ENCODE measurements around the gene ANXA5. TPM values are rescaled to one million over a fixed set of nuclear protein-coding genes. Genes with fewer than 3 reads are reported as not detected.

Gene ANXA5
- total RNA-seq, 6 experiments from 2014 or later = 52.2 to 216 (median 97.8) TPM

DNA sequence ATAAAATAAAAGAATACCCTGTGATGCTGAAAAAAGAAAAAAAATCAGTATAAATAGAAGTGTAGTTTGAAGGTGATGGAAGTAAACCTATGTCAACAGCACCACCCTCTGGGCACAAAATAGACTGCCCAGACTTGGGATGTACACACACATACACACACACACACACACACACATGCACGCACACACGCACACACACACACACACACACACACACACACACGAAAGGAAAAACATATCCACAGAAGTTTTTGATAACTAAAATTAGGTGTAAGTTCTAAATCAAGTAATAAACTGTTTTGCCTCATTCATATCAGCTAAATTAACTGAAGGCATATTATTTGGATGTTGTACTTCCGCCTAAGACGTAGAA lies 40.5 kb downstream of the ANXA5 start:
- intact Hi-C loops (cut with DNase I) = no loop called here

GRCh38 chr4:121655320-121656268 lies 41.2 kb downstream of the ANXA5 start:
- intact Hi-C loops (cut with DNase I) = no loop called here

More for the DNA sequence above, 40.5 kb downstream of the ANXA5 start:
- no peak for DNase-seq
- Histone ChIP-seq H3K4me1 (no peaks in the 10 kb centered on the region), H3K9me3 (no peaks in the 10 kb centered on the region), H3K36me3 (no peaks in the 10 kb centered on the region), H3K4me3 (no peak overlapping the region), H3K27me3 (no peaks in the 10 kb centered on the region), H3K27ac (no peak overlapping the region)
- ATAC-seq = peak; percentile 38 to 76 (median 65)
- WGBS (ENCODE audit: insufficient coverage, low coverage, low lambda C conversion rate, missing lambda C conversion rate) = 27% methylated on average over 5 of the region's 5 CpGs
- TF ChIP-seq CTCF (IDR thresholded peaks at IDR 0.05) = peak in 2 of 4 donors; percentile 17 to 21
- TF ChIP-seq POLR2A (IDR thresholded peaks at IDR 0.05) = no peak

GRCh38 chr4:121654738-121655137 lies 42.0 kb downstream of the ANXA5 start:
- DNase-seq (no peak), ATAC-seq (no peak)
- Histone ChIP-seq H3K4me1 (no peaks in the 10 kb centered on the region), H3K36me3 (no peaks in the 10 kb centered on the region), H3K9me3 (no peaks in the 10 kb centered on the region), H3K27ac (no peak overlapping the region), H3K4me3 (no peak overlapping the region), H3K27me3 (no peaks in the 10 kb centered on the region)
- 75% methylated on average over 3 of the region's 3 CpGs for WGBS (ENCODE audit: insufficient coverage, low coverage, low lambda C conversion rate, missing lambda C conversion rate)
- intact Hi-C loops (cut with DNase I) = no loop called here
- TF ChIP-seq POLR2A (IDR thresholded peaks at IDR 0.05) = no peak
- TF ChIP-seq CTCF (IDR thresholded peaks at IDR 0.05) = no peak

More at GRCh38 chr4:121655320-121656268, 41.2 kb downstream of the ANXA5 start:
- Histone ChIP-seq H3K4me1 (no peaks in the 10 kb centered on the region), H3K27ac (no peak overlapping the region), H3K36me3 (no peaks in the 10 kb centered on the region), H3K9me3 (no peaks in the 10 kb centered on the region), H3K4me3 (no peak overlapping the region), H3K27me3 (no peaks in the 10 kb centered on the region)
- DNase-seq (no peak), ATAC-seq (no peak)
- WGBS (ENCODE audit: insufficient coverage, low coverage, low lambda C conversion rate, missing lambda C conversion rate) = 64% methylated on average over 7 of the region's 7 CpGs
- no peak for TF ChIP-seq CTCF (IDR thresholded peaks at IDR 0.05)
- no peak for TF ChIP-seq POLR2A (IDR thresholded peaks at IDR 0.05)

DNA sequence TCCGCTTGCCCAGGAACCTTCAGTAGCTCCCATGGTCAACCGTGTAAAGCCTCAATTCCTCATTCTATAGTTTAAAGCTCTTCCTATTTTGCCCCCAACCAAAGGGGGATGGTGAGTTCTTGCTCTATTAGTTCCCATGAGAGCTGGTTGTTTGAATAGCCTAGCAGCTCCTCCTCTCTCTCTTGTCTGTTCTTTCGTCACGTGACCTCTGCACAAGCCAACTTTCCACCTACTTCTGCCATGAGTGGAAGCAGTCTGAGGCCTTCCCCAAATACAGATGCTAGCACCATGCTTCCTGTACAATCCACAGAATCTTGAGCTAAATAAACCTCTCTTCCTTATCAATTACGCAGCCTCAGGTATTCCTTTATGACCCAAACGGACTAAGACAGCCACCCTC lies 42.8 kb downstream of the ANXA5 start:
- no peak for ATAC-seq
- intact Hi-C loops (cut with DNase I) = no loop called here
- Histone ChIP-seq H3K27ac (no peak overlapping the region), H3K9me3 (no peaks in the 10 kb centered on the region), H3K27me3 (no peaks in the 10 kb centered on the region), H3K4me3 (no peak overlapping the region), H3K36me3 (no peaks in the 10 kb centered on the region), H3K4me1 (no peaks in the 10 kb centered on the region)
- 71% methylated on average over 5 of the region's 6 CpGs for WGBS (ENCODE audit: insufficient coverage, low coverage, low lambda C conversion rate, missing lambda C conversion rate)
- DNase-seq = no peak
- no peak for TF ChIP-seq CTCF (IDR thresholded peaks at IDR 0.05)
- TF ChIP-seq POLR2A (IDR thresholded peaks at IDR 0.05) = no peak

Data from right lobe of liver (tissue), 6 donors.